Hepatocyte (in vitro differentiated cells): ENCODE results near the gene TNS3.

Experiments
- CTCF ChIP-seq: fragments of 200-600 bp; sonication (generic); IDR thresholded peaks from 2 replicates; pipeline ENCODE4 v1.5.1; 2016; ENCODE audit warnings: antibody characterized with exemption, mild to moderate bottlenecking; ENCODE audit not compliant: poor library complexity
- EZH2 ChIP-seq: fragments of 200-600 bp; sonication (generic); IDR thresholded peaks from 2 replicates; pipeline ENCODE4 v1.6.1; 2016; ENCODE audit warnings: antibody characterized with exemption, mild to moderate bottlenecking, borderline replicate concordance
- EZH2phosphoT487 ChIP-seq: fragments of 200-600 bp; sonication (generic); IDR thresholded peaks from one replicate; pipeline ENCODE4 v1.6.1; 2018; ENCODE audit warnings: antibody characterized with exemption, mild to moderate bottlenecking, low read depth, moderate library complexity; ENCODE audit not compliant: unreplicated experiment, severe bottlenecking

DNA sequence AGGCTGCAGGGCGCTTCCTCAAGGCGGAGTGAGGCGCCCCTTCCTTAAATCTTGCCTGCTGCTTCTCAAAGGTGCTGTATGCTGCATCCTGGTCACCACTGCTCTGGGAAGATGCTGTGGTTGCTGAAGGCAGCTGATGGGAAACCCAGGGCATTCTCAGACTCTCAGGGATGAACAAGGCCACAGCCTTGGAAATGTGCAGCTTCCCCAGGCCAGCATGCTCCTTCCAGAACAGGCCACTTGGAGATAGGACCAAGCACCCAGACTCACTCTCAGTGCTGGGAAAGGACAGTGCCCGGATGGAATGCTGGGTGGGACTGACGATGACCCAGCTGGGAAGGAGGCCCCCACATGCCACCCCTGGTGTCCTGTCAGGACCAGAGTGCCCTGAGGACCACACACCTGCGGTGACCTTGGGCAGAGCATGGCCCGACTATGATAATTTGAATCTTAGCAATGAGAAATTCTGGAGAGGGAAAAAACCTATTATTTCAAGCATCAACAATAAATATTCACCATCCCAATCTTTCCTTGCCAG lies 235.5 kb downstream of the TNS3 start:
- no peak for TF ChIP-seq CTCF
- no peak for TF ChIP-seq EZH2phosphoT487
- TF ChIP-seq EZH2 = no peak
